ENCODE results near the gene FERMT1.

Gene FERMT1

DNA sequence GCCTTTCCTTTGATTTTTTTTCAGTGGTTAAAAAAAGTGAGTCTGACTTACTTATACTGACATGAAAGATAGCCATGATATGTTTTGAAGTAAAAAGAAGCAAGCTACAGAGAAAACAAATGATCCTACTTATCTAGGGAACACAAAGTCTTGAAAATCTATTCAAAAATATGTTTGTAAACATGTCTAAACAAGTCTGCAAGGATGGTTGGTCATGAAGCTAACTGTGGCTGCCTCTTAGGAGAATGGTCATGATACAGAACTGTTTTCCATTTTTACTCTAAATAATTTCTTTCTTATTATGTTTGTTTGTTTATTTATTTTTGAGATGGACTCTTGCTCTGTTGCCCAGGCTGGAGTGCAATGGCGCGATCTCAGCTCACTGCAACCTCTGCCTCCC is 21.5 kb downstream of the FERMT1 start:
- Histone ChIP-seq H3K9me3 (ENCODE audit: severe bottlenecking) (no peaks in the 10 kb centered on the region), H3K27me3 (ENCODE audit: insufficient read depth, low read depth, severe bottlenecking) (no peaks in the 10 kb centered on the region), H3K36me3 (no peaks in the 10 kb centered on the region), H3K4me3 (ENCODE audit: low read depth, low read length) (no peak overlapping the region), H3K27ac (no peak overlapping the region)
- TF ChIP-seq, protein P1, sequence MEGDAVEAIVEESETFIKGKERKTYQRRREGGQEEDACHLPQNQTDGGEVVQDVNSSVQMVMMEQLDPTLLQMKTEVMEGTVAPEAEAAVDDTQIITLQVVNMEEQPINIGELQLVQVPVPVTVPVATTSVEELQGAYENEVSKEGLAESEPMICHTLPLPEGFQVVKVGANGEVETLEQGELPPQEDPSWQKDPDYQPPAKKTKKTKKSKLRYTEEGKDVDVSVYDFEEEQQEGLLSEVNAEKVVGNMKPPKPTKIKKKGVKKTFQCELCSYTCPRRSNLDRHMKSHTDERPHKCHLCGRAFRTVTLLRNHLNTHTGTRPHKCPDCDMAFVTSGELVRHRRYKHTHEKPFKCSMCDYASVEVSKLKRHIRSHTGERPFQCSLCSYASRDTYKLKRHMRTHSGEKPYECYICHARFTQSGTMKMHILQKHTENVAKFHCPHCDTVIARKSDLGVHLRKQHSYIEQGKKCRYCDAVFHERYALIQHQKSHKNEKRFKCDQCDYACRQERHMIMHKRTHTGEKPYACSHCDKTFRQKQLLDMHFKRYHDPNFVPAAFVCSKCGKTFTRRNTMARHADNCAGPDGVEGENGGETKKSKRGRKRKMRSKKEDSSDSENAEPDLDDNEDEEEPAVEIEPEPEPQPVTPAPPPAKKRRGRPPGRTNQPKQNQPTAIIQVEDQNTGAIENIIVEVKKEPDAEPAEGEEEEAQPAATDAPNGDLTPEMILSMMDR (IDR thresholded peaks at IDR 0.05; ENCODE audit: low read depth, low read length) = no peak
- DNase-seq = no peak

DNA sequence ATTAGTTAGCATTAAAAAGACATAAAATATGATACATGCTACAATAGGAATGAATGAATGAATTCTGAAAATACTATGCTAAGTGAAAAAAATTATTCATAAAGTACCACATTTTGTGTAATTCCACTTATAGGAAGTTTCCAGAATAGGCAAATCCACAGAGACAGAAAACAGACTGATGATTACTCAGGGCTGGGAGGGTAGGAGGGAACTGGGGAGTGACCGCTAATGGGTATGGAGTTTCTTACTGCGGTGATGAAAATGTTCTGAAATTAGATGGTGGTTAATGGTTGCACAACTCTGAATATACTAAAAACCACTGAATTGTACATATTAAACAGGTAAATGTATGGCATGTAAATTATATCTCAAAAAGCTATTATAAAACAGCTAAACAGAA is 22.6 kb downstream of the FERMT1 start:
- no peak for DNase-seq
- Histone ChIP-seq H3K27ac (no peak overlapping the region), H3K27me3 (ENCODE audit: insufficient read depth, low read depth, severe bottlenecking) (no peaks in the 10 kb centered on the region), H3K4me3 (ENCODE audit: low read depth, low read length) (no peak overlapping the region), H3K36me3 (no peaks in the 10 kb centered on the region), H3K9me3 (ENCODE audit: severe bottlenecking) (no peaks in the 10 kb centered on the region)
- TF ChIP-seq, protein P1 (IDR thresholded peaks at IDR 0.05; ENCODE audit: low read depth, low read length) = no peak

DNA sequence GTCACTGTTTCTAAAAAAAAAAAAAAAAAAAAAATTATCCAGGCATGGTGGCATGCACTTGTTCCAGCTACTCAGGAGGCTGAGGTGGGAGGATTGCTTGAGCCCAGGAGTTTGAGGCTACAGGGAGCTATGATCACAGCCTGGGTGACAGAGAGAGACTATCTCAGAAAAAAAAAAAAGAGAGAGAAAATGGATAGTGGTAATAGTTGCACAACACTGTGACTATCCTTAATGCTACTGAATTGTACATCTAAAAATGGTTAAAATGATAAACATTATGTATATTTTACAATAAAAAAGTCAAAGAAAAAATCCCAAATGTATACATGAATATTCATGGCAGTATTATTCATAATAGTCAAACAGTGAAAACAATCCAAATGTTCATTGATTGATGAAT is 23.0 kb downstream of the FERMT1 start:
- no peaks in the 10 kb centered on the region for H3K36me3 ChIP-seq
- no peaks in the 10 kb centered on the region for H3K27me3 ChIP-seq (ENCODE audit: insufficient read depth, low read depth, severe bottlenecking)
- TF ChIP-seq, protein P1 (IDR thresholded peaks at IDR 0.05; ENCODE audit: low read depth, low read length) = no peak
- H3K27ac ChIP-seq = no peak overlapping the region
- DNase-seq = no peak
- no peak overlapping the region for H3K4me3 ChIP-seq (ENCODE audit: low read depth, low read length)
- no peaks in the 10 kb centered on the region for H3K9me3 ChIP-seq (ENCODE audit: severe bottlenecking)

DNA sequence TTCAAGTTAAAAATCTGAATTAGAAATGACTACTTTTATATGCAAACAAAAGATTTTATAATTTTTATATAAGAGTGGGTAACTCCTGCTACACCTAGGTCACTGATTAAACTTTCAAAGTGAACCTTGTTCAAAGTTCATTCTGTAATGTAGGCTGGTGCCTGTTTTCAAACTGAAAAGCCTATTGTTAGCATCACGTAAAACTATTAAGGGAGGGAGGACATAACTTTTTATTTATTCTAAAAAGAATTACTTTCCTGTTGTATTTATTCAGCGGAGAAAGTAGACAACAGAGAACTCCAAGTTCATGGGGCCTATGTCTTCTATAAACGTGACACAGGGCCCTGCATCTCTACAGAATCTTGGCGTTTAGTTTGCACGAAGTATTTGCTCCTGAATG is 27.4 kb downstream of the FERMT1 start:
- TF ChIP-seq, protein P1 (IDR thresholded peaks at IDR 0.05; ENCODE audit: low read depth, low read length) = no peak
- H3K27me3 ChIP-seq (ENCODE audit: insufficient read depth, low read depth, severe bottlenecking) = peaks cover 2% of the 10 kb centered on the region
- no peaks in the 10 kb centered on the region for H3K36me3 ChIP-seq
- H3K27ac ChIP-seq = no peak overlapping the region
- no peak for DNase-seq
- H3K9me3 ChIP-seq (ENCODE audit: severe bottlenecking) = no peaks in the 10 kb centered on the region
- H3K4me3 ChIP-seq (ENCODE audit: low read depth, low read length) = no peak overlapping the region

DNA sequence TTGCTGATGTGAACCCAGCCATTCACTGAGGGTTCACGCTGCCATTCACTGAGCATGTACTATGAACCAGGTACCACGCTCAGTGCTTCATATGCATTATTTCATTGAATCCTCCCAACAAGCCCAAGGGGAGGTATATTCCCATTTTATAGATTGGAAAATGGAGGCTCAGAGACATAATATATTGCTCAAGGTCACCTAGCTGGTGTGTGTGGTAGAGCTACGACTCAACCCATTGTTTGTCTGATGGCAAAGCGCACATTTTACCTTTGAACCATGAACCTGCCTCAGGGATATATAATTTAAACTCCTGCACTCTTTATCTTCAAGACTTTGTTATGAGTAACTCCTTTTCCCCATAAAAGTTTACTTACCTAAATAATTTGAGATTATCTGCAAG is 28.3 kb downstream of the FERMT1 start:
- no peak for DNase-seq
- peaks cover 2% of the 10 kb centered on the region for H3K27me3 ChIP-seq (ENCODE audit: insufficient read depth, low read depth, severe bottlenecking)
- H3K4me3 ChIP-seq (ENCODE audit: low read depth, low read length) = no peak overlapping the region
- H3K27ac ChIP-seq = no peak overlapping the region
- TF ChIP-seq, protein P1 (IDR thresholded peaks at IDR 0.05; ENCODE audit: low read depth, low read length) = no peak
- H3K9me3 ChIP-seq (ENCODE audit: severe bottlenecking) = no peaks in the 10 kb centered on the region
- no peaks in the 10 kb centered on the region for H3K36me3 ChIP-seq

DNA sequence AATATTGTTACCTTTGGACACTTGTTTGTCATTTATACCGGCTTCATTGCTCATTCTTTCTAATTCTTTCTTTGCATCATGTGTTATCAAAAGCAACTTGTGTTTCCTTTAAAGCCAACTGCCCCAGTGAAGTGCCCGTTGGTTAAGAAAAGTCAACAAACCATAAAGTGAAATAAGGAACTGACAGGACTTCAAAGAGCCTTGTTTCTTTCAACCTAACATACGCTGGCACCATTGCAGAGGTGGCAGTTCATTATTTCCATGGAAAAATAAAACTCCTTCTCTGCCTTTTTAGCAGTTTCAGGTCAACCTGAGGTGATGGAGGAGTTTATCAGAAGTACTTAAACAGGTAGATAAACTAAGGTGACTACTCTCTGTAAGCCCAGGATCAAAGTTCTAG is 28.8 kb downstream of the FERMT1 start:
- DNase-seq = no peak
- no peak overlapping the region for H3K27ac ChIP-seq
- H3K9me3 ChIP-seq (ENCODE audit: severe bottlenecking) = no peaks in the 10 kb centered on the region
- H3K27me3 ChIP-seq (ENCODE audit: insufficient read depth, low read depth, severe bottlenecking) = peaks cover 2% of the 10 kb centered on the region
- no peaks in the 10 kb centered on the region for H3K36me3 ChIP-seq
- TF ChIP-seq, protein P1 (IDR thresholded peaks at IDR 0.05; ENCODE audit: low read depth, low read length) = no peak
- no peak overlapping the region for H3K4me3 ChIP-seq (ENCODE audit: low read depth, low read length)

Measured in WERI-Rb-1 (cell line).